ENCODE results near the gene TRAPPC8.
"Not testable (repeated sequence)": the region's sequence is repeated elsewhere in the genome, so short reads cannot be mapped to it uniquely, and the experiment has no call there.

TRAPPC8 gene

DNA sequence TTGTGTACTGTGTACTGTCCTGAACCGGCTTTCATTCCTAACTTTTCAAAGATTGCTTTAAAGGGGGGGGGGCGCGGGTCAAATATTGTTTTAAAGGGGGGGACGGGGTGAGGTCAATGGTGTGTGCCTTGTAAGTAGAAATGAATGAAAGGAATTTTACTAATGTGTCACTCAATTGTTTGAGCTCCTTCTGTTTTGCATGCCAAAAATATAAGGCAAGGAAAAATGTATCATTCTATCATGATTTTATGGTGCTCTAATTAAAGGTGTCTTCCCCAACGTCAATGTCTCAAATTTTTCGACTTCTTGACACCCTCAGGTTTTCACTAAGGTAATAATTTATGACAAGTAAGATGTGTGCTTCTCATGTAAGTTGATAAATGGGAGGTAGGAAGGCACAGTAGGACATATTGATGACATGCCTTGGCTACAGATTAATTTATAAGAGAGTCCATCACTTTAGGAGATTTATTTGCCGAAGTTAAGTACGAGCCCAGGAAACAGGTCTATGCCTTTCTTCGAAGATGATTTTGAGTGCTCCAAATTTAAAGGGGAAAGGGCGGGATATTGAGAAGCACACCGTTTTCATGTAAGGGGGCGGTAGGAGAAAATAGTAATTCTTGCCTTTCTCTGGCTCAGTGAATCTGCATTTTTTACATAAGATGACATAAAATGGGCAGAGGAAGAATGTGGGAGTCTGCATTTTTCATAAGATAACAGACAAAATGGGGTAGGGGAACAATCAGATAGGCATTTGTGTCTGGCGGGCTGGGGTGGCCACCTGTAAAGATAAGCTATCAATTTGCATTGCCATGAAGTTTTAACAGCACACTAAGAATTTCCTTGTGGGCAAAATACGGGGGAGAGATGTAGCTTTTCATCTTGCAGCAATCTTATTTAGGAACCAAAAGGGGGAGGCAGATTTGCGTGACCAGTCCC, 1.2 kb upstream of the TRAPPC8 start:
- DNase-seq (ENCODE audit: low spot score) = no peak

DNA sequence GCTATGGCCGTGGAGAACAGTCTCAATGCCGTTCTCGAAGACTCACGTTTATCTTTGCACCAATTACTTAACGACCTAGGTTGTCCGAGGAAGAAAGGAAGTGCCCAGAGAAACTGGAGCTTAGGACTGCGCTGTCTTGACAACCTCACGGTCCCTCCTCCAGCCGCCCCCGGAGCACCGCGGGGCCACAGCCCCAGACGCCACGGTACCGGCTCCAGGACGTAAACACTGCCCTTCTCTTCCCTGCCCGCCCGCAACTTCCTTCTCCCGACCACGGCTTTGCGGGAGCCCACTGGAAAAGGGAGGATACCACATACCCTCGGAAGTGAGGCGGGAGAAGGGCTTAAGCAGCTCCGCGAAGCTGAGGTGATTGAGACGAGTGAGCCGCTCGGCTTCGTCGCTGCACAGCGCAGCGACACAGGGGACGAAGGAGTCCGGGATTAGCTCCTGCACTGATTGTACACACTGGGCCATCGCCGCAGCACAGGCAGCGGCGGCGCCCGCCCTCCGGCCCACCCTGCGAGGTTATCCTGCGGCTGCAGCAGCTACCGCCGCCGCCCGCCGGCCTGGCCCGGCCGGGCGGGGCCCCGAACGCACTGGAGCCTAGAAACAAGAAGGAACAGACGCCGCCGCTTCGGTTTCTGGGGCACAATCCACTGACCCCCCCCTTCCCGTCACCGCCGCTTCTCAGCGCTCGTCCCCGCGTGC, 483 bp downstream of the TRAPPC8 start:
- peak; percentile 40 for DNase-seq (ENCODE audit: low spot score)

DNA sequence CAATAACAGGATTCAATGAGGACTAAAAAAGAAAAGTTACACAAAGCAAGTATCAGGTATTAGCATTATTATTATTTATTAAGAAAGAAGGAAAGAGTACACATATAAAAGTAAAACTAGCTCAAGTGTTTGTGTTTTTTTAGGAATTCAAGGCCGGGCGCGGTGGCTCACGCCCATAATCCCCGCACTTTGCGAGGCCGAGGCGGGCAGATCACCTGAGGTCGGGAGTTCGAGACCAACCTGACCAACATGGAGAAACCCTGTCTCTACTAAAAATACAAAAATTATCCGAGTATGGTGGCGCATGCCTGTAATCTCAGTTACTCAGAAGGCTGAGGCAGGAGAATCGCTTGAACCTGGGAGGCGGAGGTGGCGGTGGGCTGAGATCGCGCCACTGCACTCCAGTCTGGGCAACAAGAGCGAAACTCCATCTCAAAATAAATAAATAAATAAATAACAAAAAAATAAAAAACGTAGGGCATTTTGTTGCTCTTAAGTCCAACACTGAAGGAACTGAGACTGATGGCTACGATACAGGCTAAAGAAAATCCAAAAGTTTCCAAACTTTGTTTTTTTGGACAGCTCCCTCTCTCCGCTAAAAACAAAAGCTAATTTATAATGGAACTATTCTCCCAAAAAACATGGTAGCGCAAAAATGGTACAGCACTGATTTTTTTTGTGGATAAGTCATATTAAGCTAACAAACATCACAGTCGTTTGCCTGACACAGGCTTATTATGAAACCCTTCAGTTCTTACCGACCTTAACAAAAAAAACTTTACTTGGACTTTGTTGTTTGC, 1.7 kb downstream of the TRAPPC8 start:
- no peak for DNase-seq (ENCODE audit: low spot score)

GRCh38 chr18:31934773-31935172, 8.2 kb downstream of the TRAPPC8 start:
- DNase-seq (ENCODE audit: low spot score) = not testable (repeated sequence)

- DNase-seq (ENCODE audit: low spot score) = no peak
These were observed 11.1 kb downstream of the TRAPPC8 start for GRCh38 chr18:31931886-31932240.

- DNase-seq (ENCODE audit: low spot score) = no peak
These were observed 11.6 kb downstream of the TRAPPC8 start for GRCh38 chr18:31931163-31931885.

DNA sequence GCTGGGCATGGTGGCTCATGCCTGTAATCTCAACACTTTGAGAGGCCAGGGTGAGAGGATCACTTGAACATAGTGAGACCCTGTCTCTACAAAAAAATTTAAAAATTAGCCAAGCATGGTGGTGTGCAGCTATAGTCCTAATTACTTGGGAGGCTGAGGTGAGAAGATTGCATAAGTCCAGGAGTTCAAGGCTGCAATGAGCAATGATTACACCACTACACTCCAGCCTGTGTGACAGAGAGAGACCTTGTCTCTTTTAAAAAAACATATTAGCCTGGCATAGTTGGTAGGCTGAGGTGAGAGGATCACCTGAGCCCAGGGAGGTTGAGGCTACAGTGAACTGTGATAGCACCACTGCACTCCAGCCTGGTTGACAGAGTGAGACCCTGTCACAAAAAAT, 13.7 kb downstream of the TRAPPC8 start:
- no peak for DNase-seq (ENCODE audit: low spot score)

GRCh38 chr18:31926988-31927387, 15.9 kb downstream of the TRAPPC8 start:
- DNase-seq (ENCODE audit: low spot score) = not testable (repeated sequence)

DNA sequence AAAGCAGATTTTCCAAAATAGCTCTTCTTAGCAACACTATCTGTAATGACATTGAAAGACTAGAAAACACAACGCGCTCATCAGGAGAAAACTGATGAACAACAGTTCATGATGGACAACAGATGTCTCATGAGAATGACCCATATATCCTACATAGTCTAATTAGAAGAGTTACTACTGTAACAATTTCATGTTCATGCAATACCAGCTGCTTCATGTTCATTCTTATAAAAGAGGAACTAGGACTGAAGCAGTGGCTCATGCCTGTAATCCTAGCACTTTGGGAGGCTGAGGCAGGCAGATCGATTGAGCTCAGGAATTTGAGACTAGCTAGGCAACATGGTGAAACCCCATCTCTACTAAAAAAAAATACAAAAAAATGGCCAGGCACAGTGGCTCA, 22.7 kb downstream of the TRAPPC8 start:
- DNase-seq (ENCODE audit: low spot score) = no peak

GRCh38 chr18:31919366-31919765, 23.6 kb downstream of the TRAPPC8 start:
- DNase-seq (ENCODE audit: low spot score) = not testable (repeated sequence)

- DNase-seq (ENCODE audit: low spot score) = no peak
These were observed 24.2 kb downstream of the TRAPPC8 start for GRCh38 chr18:31918733-31919132.

DNA sequence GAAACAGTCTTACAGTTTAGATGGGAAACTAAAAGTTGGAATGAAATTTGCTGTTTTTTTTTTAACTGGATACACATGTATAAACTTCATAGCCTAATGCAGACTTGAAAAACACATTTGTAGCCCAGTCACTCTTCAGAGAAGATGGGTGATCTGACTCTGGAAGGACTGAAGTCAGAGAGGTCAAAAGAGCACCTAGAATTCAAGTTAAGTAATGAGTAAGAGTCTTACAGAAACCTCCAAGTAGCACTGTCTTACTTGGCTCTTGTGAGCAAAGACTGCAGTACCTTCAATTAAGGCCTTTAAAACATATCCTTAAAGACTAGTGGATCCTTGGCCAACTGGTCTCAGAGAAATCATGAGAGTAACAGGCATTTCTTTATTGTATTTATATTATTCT, 41.9 kb downstream of the TRAPPC8 start:
- DNase-seq (ENCODE audit: low spot score) = no peak

GRCh38 chr18:31899771-31900170, 43.2 kb downstream of the TRAPPC8 start:
- not testable (repeated sequence) for DNase-seq (ENCODE audit: low spot score)

- no peak for DNase-seq (ENCODE audit: low spot score)
These were observed 50.0 kb downstream of the TRAPPC8 start for GRCh38 chr18:31892936-31893335.

- no peak for DNase-seq (ENCODE audit: low spot score)
These were observed 51.4 kb downstream of the TRAPPC8 start for GRCh38 chr18:31891566-31891965.

GRCh38 chr18:31884020-31884419, 58.9 kb downstream of the TRAPPC8 start:
- no peak for DNase-seq (ENCODE audit: low spot score)

DNA sequence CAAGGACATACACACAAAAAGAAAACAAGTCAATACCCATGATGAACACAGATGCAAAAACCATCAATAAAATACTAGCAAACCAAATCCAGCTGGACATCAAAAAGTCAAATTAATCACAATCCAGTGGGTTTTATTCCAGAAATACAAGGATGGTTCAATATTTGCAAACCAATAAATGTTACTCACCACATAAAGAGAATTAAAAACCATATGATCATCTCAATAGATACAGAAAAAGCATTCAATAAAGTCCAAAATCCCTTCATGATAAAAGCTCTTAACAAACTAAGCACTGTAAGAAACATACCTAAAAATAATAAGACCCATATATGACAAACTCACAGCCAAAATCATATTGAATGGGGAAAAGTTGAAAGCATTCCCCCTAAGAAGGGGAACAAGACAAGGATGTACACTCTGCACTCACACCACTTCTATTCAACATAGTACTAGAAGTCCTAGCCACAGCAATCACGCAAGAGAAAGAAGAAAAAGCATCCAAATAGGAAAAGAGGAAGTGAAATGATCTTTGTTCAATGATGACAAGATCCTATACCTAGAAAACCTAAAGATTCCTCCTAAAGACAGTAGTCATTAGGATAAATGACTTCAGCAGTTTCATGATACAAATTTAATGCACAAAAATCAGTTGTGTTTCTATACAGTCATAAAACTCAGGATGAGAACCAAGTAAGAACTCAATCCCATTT, 62.6 kb downstream of the TRAPPC8 start:
- no peak for DNase-seq (ENCODE audit: low spot score)

- no peak for DNase-seq (ENCODE audit: low spot score)
These were observed 64.6 kb downstream of the TRAPPC8 start for GRCh38 chr18:31878358-31878757.

- no peak for DNase-seq (ENCODE audit: low spot score)
These were observed 65.0 kb downstream of the TRAPPC8 start for GRCh38 chr18:31877900-31878299.

DNA sequence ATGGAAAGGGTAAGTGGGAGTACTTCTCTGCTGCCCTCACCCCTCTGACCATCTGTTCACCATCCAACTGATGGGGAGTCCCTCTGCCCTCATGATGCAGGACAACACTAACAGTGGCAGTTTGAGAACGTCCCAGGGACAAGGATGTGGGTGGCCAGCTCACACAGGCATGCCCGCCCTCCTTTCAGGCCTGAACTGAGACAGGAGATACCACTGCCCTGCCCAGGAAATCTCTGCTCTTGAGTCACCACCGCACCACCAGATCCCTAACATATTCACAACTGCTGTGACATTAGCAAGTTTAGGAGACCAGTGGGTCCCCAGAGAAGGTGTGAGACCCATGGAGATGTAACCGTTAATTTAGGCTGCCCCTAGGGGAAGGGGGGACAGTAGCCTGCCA, 66.2 kb downstream of the TRAPPC8 start:
- DNase-seq (ENCODE audit: low spot score) = no peak

DNA sequence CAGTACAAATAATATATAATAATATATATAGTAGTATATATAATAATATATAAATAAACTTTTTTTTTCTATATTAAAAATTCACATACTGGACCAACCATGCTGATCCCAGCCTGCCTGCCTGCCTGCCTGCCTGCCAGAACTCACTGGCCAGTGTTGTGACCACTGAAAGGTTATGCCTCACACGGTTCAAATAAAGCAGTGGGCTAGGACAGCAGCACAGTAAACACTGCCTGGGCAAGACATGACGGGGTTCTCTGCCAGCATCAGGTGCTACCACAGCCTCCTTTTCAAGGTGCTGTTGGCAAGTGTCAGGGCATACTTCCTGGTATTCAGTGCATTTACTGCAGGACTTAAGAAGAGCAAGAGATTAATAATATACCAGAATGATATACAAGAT, 67.6 kb downstream of the TRAPPC8 start:
- DNase-seq (ENCODE audit: low spot score) = no peak

Measured in SK-N-DZ (cell line).